ENCODE measurements around the gene IL15RA. TPM values are rescaled to one million over a fixed set of nuclear protein-coding genes. Genes with fewer than 3 reads are reported as not detected.
"Not testable (repeated sequence)": the region's sequence is repeated elsewhere in the genome, so short reads cannot be mapped to it uniquely, and the experiment has no call there.

IL15RA gene
- total RNA-seq, 2 experiments from 2014 or later: 23.5 to 25.1 TPM

- intact Hi-C loops (cut with micrococcal nuclease): no loop called here
- ChIA-PET POLR2A (interaction anchor here (0.6 to 0.9 kb wide), 3 partner anchors 14 to 1878 kb away, joined by 3 read pairs; no protein-coding TSS in a partner anchor), CTCF (interaction anchor here (1.2 kb wide), 1 partner anchor 12 kb away, joined by 3 read pairs; no protein-coding TSS in a partner anchor)
- H3K27ac Mint-ChIP-seq: no peak overlapping the region
- ATAC-seq: no peak
- H3K4me3 Mint-ChIP-seq: no peak overlapping the region
- H3K4me1 Mint-ChIP-seq (ENCODE audit: low read depth): peaks cover 30% of the 10 kb centered on the region
- peaks cover 20% of the 10 kb centered on the region for H3K9me3 Mint-ChIP-seq
- TF ChIP-seq CTCF (IDR thresholded peaks at IDR 0.05): no peak
- H3K36me3 Mint-ChIP-seq (ENCODE audit: low read depth): peaks cover 25% of the 10 kb centered on the region
- H3K27me3 Mint-ChIP-seq: peaks cover 7% of the 10 kb centered on the region
- no peak for DNase-seq
These were observed 29.6 kb upstream of the IL15RA start for GRCh38 chr10:6006991-6007390.

GRCh38 chr10:6006546-6006945 lies 29.2 kb upstream of the IL15RA start:
- CTCF ChIA-PET: interaction anchor here (1.2 kb wide), 1 partner anchor 12 kb away, joined by 3 read pairs; no protein-coding TSS in a partner anchor
- intact Hi-C loops (cut with micrococcal nuclease): no loop called here
- no peak for ATAC-seq
- Mint-ChIP-seq H3K27ac (no peak overlapping the region), H3K4me3 (no peak overlapping the region), H3K27me3 (peaks cover 7% of the 10 kb centered on the region), H3K9me3 (peaks cover 20% of the 10 kb centered on the region), H3K4me1 (ENCODE audit: low read depth) (peaks cover 27% of the 10 kb centered on the region), H3K36me3 (ENCODE audit: low read depth) (peaks cover 20% of the 10 kb centered on the region)
- POLR2A ChIA-PET: interaction anchor here (0.9 kb wide), 1 partner anchor 95 kb away, joined by 3 read pairs; no protein-coding TSS in a partner anchor
- no peak for DNase-seq
- TF ChIP-seq CTCF (IDR thresholded peaks at IDR 0.05): no peak

GRCh38 chr10:6005856-6006395 lies 28.6 kb upstream of the IL15RA start:
- H3K27ac Mint-ChIP-seq: no peak overlapping the region
- ChIA-PET CTCF (no interaction called here), POLR2A (interaction anchor here (0.9 kb wide), 1 partner anchor 95 kb away, joined by 3 read pairs; no protein-coding TSS in a partner anchor)
- peaks cover 24% of the 10 kb centered on the region for H3K4me1 Mint-ChIP-seq (ENCODE audit: low read depth)
- ATAC-seq (no peak), DNase-seq (no peak)
- H3K4me3 Mint-ChIP-seq: no peak overlapping the region
- H3K36me3 Mint-ChIP-seq (ENCODE audit: low read depth): peaks cover 15% of the 10 kb centered on the region
- peaks cover 7% of the 10 kb centered on the region for H3K27me3 Mint-ChIP-seq
- intact Hi-C loops (cut with micrococcal nuclease): no loop called here
- H3K9me3 Mint-ChIP-seq: peaks cover 20% of the 10 kb centered on the region
- TF ChIP-seq CTCF (IDR thresholded peaks at IDR 0.05): no peak

- H3K27ac Mint-ChIP-seq; POLR2A ChIA-PET; H3K27me3 Mint-ChIP-seq; CTCF ChIA-PET; DNase-seq; intact Hi-C loops (cut with micrococcal nuclease); ATAC-seq; H3K4me3 Mint-ChIP-seq: not testable (repeated sequence)
- Mint-ChIP-seq H3K36me3 (ENCODE audit: low read depth) (peaks cover 14% of the 10 kb centered on the region), H3K9me3 (peaks cover 20% of the 10 kb centered on the region), H3K4me1 (ENCODE audit: low read depth) (peaks cover 23% of the 10 kb centered on the region)
These were observed 27.9 kb upstream of the IL15RA start for GRCh38 chr10:6005161-6005804.

GRCh38 chr10:6002809-6003510 lies 25.6 kb upstream of the IL15RA start:
- peaks cover 11% of the 10 kb centered on the region for H3K36me3 Mint-ChIP-seq (ENCODE audit: low read depth)
- DNase-seq (no peak), ATAC-seq (peak; percentile 85)
- H3K9me3 Mint-ChIP-seq: peaks cover 10% of the 10 kb centered on the region
- intact Hi-C loops (cut with micrococcal nuclease): no loop called here
- no peak overlapping the region for H3K27ac Mint-ChIP-seq
- H3K4me3 Mint-ChIP-seq: no peak overlapping the region
- H3K27me3 Mint-ChIP-seq: peaks cover 11% of the 10 kb centered on the region
- peaks cover 15% of the 10 kb centered on the region for H3K4me1 Mint-ChIP-seq (ENCODE audit: low read depth)
- TF ChIP-seq CTCF (IDR thresholded peaks at IDR 0.05): no peak
- CTCF ChIA-PET: interaction anchor here (1.3 kb wide), 1 partner anchor 11 kb away, joined by 3 read pairs; no protein-coding TSS in a partner anchor
- POLR2A ChIA-PET: interaction anchor here (0.9 to 1.2 kb wide), 2 partner anchors 11 to 28 kb away, joined by 3 to 4 read pairs; no protein-coding TSS in a partner anchor
